ENCODE data around the gene CHAC1.

The CHAC1 gene

GRCh38 chr15:40952901-40953712 lies at the start of gene CHAC1:
TSS of gene CHAC1 (plus strand) at chr15:40953471. CDS start at chr15:40953584, 113 bp downstream.
- H3K27ac ChIP-seq = peak within 1 kb of the TSS; percentile 91
- peak; percentile 85 for DNase-seq (ENCODE audit: low read depth, low spot score)

- no peak for DNase-seq (ENCODE audit: low read depth, low spot score)
- H3K27ac ChIP-seq = peak overlapping the region; percentile 19
Measured at GRCh38 chr15:40904552-40905201, 48.6 kb upstream of the CHAC1 start.

- DNase-seq (ENCODE audit: low read depth, low spot score) = no peak
Measured at GRCh38 chr15:40906091-40906990, 46.9 kb upstream of the CHAC1 start.

GRCh38 chr15:40906991-40907802 lies 46.1 kb upstream of the CHAC1 start:
- DNase-seq (ENCODE audit: low read depth, low spot score) = no peak
- H3K27ac ChIP-seq = peak overlapping the region; percentile 75

More at GRCh38 chr15:40906091-40906990, 46.9 kb upstream of the CHAC1 start:
- H3K27ac ChIP-seq = peak overlapping the region; percentile 75

GRCh38 chr15:40908095-40908494 lies 45.2 kb upstream of the CHAC1 start:
- DNase-seq (ENCODE audit: low read depth, low spot score) = no peak
- H3K27ac ChIP-seq = no peak overlapping the region

- no peak for DNase-seq (ENCODE audit: low read depth, low spot score)
- no peak overlapping the region for H3K27ac ChIP-seq
Measured at GRCh38 chr15:40909662-40910630, 43.3 kb upstream of the CHAC1 start.

GRCh38 chr15:40911141-40911540 lies 42.1 kb upstream of the CHAC1 start:
- no peak overlapping the region for H3K27ac ChIP-seq
- no peak for DNase-seq (ENCODE audit: low read depth, low spot score)

- no peak overlapping the region for H3K27ac ChIP-seq
- DNase-seq (ENCODE audit: low read depth, low spot score) = no peak
Measured at GRCh38 chr15:40911693-40912092, 41.6 kb upstream of the CHAC1 start.

GRCh38 chr15:40912478-40912877 lies 40.8 kb upstream of the CHAC1 start:
- DNase-seq (ENCODE audit: low read depth, low spot score) = no peak
- H3K27ac ChIP-seq = no peak overlapping the region

- no peak for DNase-seq (ENCODE audit: low read depth, low spot score)
- H3K27ac ChIP-seq = no peak overlapping the region
Measured at GRCh38 chr15:40914013-40914412, 39.3 kb upstream of the CHAC1 start.

- no peak overlapping the region for H3K27ac ChIP-seq
- no peak for DNase-seq (ENCODE audit: low read depth, low spot score)
Measured at GRCh38 chr15:40914486-40914885, 38.8 kb upstream of the CHAC1 start.

GRCh38 chr15:40915116-40915661 lies 38.1 kb upstream of the CHAC1 start:
- no peak overlapping the region for H3K27ac ChIP-seq

GRCh38 chr15:40915679-40916078 lies 37.6 kb upstream of the CHAC1 start:
- no peak for DNase-seq (ENCODE audit: low read depth, low spot score)

More at GRCh38 chr15:40915116-40915661, 38.1 kb upstream of the CHAC1 start:
- no peak for DNase-seq (ENCODE audit: low read depth, low spot score)

GRCh38 chr15:40917585-40917984 lies 35.7 kb upstream of the CHAC1 start:
- no peak for DNase-seq (ENCODE audit: low read depth, low spot score)
- H3K27ac ChIP-seq = no peak overlapping the region

More at GRCh38 chr15:40915679-40916078, 37.6 kb upstream of the CHAC1 start:
- no peak overlapping the region for H3K27ac ChIP-seq

- no peak overlapping the region for H3K27ac ChIP-seq
- no peak for DNase-seq (ENCODE audit: low read depth, low spot score)
Measured at GRCh38 chr15:40918146-40918798, 35.0 kb upstream of the CHAC1 start.

GRCh38 chr15:40918799-40919392 lies 34.4 kb upstream of the CHAC1 start:
- H3K27ac ChIP-seq = no peak overlapping the region
- DNase-seq (ENCODE audit: low read depth, low spot score) = no peak

GRCh38 chr15:40921949-40922607 lies 31.2 kb upstream of the CHAC1 start:
- H3K27ac ChIP-seq = no peak overlapping the region

More at GRCh38 chr15:40921949-40922607, 31.2 kb upstream of the CHAC1 start:
- DNase-seq (ENCODE audit: low read depth, low spot score) = no peak
